Measurements from ENCODE around the gene CFB. TPM values are rescaled to one million over a fixed set of nuclear protein-coding genes. Genes with fewer than 3 reads are reported as not detected.

Gene CFB
- total and polyA plus RNA-seq, 4 donors: 2,016 to 3,272 (median 3,140) TPM

DNA sequence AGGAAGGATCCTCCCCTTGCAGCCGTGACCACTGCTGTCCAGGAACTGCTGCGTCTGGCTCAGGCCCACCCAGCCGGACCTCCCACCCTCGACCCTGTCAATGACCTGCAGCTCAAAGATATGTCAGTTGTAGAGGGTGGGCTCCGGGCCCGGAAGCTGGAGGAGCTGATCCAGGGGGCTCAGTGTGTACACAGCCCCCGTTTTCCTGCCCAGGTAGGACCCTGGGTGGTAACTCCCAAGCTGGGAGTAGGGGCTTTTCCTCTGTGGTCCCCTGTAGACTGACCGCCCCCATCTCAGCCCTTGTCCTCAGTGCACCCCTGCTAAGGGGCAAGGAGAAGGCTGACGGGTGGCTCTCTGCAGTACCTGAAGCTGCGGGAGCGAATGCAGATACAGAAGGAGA, 22.4 kb downstream of the CFB start (continued):
- TF ChIP-seq EGR1 (IDR thresholded peaks at IDR 0.05; ENCODE audit: low read depth in 2 of 2) (no peak), NR2F2 (IDR thresholded peaks at IDR 0.05) (no peak)

DNA sequence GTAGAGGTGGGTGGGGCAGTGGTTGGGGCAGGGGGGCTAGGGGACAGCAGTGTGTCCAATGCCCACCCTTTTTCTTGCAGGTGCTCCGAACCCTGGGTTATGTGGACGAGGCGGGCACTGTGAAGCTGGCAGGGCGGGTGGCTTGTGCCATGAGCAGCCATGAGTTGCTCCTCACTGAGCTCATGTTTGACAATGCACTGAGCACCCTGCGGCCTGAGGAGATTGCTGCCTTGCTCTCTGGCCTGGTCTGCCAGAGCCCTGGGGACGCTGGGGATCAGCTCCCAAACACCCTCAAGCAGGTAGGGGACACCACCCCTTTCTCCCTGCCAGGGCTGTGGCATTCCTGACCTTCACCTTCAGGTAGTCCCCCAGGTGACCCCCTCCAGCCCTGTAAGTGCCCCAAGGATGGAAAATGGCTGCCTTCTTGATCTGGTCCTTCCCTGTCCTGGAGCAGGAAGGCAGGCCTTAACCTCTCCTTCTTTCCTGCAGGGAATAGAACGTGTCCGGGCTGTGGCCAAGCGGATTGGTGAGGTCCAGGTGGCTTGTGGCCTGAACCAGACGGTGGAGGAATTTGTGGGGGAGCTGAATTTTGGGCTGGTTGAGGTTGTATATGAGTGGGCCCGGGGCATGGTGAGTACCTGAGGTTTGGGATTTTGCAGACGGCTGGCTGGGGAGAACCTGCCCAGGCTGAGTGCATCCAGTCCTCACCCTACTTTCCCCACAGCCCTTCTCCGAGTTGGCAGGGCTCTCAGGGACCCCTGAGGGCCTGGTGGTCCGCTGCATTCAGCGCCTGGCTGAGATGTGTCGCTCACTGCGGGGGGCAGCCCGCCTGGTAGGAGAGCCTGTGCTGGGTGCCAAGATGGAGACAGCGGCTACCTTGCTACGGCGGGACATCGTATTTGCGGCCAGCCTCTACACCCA, 23.2 kb downstream of the CFB start:
- no peak overlapping the region for H3K4me3 ChIP-seq (ENCODE audit: low read depth in 1 of 3, low read length in 3 of 3)
- no peaks in the 10 kb centered on the region for H3K9me3 ChIP-seq (ENCODE audit: control insufficient read depth in 4 of 4, low read length in 3 of 4)
- H3K27ac ChIP-seq (ENCODE audit: low read depth in 1 of 2, low read length in 2 of 2): no peak overlapping the region
- no peak for DNase-seq (ENCODE audit: low spot score)
- H3K4me1 ChIP-seq (ENCODE audit: control insufficient read depth in 4 of 4, insufficient read depth in 4 of 4, low read length in 3 of 4): peaks cover 6 to 50% (median 39%) of the 10 kb centered on the region in 4 donors
- TF ChIP-seq, protein P1, sequence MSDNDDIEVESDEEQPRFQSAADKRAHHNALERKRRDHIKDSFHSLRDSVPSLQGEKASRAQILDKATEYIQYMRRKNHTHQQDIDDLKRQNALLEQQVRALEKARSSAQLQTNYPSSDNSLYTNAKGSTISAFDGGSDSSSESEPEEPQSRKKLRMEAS (IDR thresholded peaks at IDR 0.05): no peak
- TF ChIP-seq JUND (IDR thresholded peaks at IDR 0.05) (no peak), FOXA1 (IDR thresholded peaks at IDR 0.05) (no peak), TAF1 (conservative IDR thresholded peaks at IDR 0.05) (no peak), HNF4G (IDR thresholded peaks at IDR 0.05) (no peak), NR2F2 (IDR thresholded peaks at IDR 0.05) (no peak), RXRA (IDR thresholded peaks at IDR 0.05) (no peak), SP1 (IDR thresholded peaks at IDR 0.05) (no peak)
- 92% methylated on average over 23 of the region's 23 CpGs for whole genome bisulfite sequencing
- H3K36me3 ChIP-seq (ENCODE audit: control insufficient read depth in 4 of 4, insufficient read depth in 3 of 4, low read depth in 1 of 4, low read length in 3 of 4): peaks cover 14 to 49% (median 31%) of the 10 kb centered on the region in 4 donors
- no peak overlapping the region for H3K9ac ChIP-seq (ENCODE audit: low read depth in 1 of 2, low read length in 2 of 2)
- no peaks in the 10 kb centered on the region for H3K27me3 ChIP-seq (ENCODE audit: control insufficient read depth in 4 of 4, insufficient read depth in 4 of 4, low read length in 3 of 4)

DNA sequence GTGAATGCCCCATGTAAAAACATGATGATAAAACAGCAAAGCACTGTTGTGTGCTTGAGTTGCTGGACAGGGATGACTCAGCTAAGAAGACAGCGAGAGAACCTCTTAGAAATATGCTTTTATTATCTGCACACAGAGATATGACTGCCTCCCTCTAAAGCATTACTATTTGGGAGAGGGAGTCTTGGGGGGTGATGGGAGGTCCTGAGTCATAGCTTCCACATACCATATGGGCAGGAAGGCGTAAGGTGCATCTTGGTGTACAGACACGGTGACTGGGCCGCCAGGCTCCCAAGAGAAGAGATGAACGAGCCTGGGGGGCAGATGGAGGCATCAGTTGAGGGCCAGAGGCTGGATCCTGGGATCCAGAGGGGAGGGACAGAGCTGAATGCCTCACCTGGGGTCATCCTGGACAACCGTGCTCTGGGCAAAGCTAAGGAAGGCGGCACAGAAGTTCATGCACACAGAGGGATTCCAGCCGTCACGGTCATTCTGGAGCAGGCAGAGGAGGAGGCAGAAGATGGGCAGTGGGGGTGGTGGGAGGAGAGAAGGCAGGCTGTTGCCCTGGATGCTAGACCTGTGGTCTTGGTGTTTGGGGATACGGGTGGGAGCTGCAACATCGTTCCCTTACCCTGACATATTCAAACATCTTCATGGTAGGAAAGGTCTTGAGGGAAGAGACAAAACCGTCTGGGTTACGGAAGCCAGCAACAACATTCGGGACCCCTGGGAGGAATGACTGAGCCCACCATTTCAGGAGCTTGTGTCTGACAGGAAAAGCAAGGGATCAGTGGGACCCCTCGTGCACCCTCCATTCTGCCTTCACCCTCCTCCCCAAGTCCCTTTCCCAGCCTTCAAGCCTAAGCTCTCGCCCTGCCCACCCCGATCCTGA, 24.1 kb downstream of the CFB start:
- Histone ChIP-seq H3K27ac (ENCODE audit: low read depth in 1 of 2, low read length in 2 of 2) (peak overlapping the region; percentile 98 to 99), H3K9ac (ENCODE audit: low read depth in 1 of 2, low read length in 2 of 2) (no peak overlapping the region), H3K36me3 (ENCODE audit: control insufficient read depth in 4 of 4, insufficient read depth in 3 of 4, low read depth in 1 of 4, low read length in 3 of 4) (peaks cover 14 to 45% (median 28%) of the 10 kb centered on the region in 4 donors), H3K4me1 (ENCODE audit: control insufficient read depth in 4 of 4, insufficient read depth in 4 of 4, low read length in 3 of 4) (peaks cover 6 to 45% (median 38%) of the 10 kb centered on the region in 4 donors), H3K27me3 (ENCODE audit: control insufficient read depth in 4 of 4, insufficient read depth in 4 of 4, low read length in 3 of 4) (no peaks in the 10 kb centered on the region), H3K9me3 (ENCODE audit: control insufficient read depth in 4 of 4, low read length in 3 of 4) (no peaks in the 10 kb centered on the region), H3K4me3 (ENCODE audit: low read depth in 1 of 3, low read length in 3 of 3) (peak overlapping the region in 1 of 3 donors; percentile 93)
- TF ChIP-seq SP1 (IDR thresholded peaks at IDR 0.05) (no peak), HNF4A (conservative IDR thresholded peaks at IDR 0.05) (no peak), GABPA (IDR thresholded peaks at IDR 0.05 in 1 of 2, conservative IDR thresholded peaks at IDR 0.05 in 1 of 2) (no peak), RXRA (IDR thresholded peaks at IDR 0.05) (no peak), FOXA1 (IDR thresholded peaks at IDR 0.05) (no peak), HNF4G (IDR thresholded peaks at IDR 0.05) (no peak), RAD21 (IDR thresholded peaks at IDR 0.05) (no peak)
- WGBS: 84% methylated on average over 17 of the region's 17 CpGs
- DNase-seq (ENCODE audit: low spot score): no peak

DNA sequence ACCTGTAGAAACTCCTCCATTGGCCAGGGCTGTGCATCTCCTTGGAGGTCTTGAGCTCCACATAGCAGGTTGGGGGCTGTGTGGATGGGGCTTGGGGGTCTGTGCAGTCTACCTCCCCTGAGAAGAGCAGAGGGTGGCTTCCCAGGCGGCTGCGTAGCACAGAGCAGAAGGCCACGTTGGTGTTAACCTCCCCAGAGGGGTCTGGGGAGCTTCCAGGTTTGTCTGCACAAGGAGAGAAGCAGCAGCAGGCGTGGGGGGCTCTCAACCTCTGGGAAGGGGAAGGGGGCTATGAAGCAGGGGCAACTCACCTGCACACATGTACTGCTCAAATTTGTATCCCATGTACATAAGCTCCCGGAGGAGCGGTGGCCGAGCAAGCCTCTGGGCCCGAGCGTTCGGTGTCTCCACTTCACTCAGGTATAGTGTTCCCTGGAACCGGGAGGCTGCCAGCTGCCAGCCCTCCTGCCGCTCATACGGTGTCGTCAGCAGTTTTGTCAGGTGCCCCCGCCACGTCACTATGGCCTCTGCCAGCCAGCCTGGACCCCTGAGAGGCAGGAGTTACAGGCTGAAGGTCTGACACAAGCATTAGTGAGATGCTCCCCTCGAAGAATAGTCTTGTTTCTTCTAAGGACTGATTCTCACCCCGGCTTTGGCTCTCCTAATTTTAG, 24.8 kb downstream of the CFB start:
- Histone ChIP-seq H3K36me3 (ENCODE audit: control insufficient read depth in 4 of 4, insufficient read depth in 3 of 4, low read depth in 1 of 4, low read length in 3 of 4) (peaks cover 14 to 45% (median 28%) of the 10 kb centered on the region in 4 donors), H3K4me1 (ENCODE audit: control insufficient read depth in 4 of 4, insufficient read depth in 4 of 4, low read length in 3 of 4) (peaks cover 6 to 38% (median 31%) of the 10 kb centered on the region in 4 donors), H3K27ac (ENCODE audit: low read depth in 1 of 2, low read length in 2 of 2) (peak overlapping the region; percentile 98 to 99), H3K4me3 (ENCODE audit: low read depth in 1 of 3, low read length in 3 of 3) (peak overlapping the region; percentile 69 to 93 (median 78)), H3K9me3 (ENCODE audit: control insufficient read depth in 4 of 4, low read length in 3 of 4) (no peaks in the 10 kb centered on the region), H3K9ac (ENCODE audit: low read depth in 1 of 2, low read length in 2 of 2) (peak overlapping the region; percentile 69 to 82), H3K27me3 (ENCODE audit: control insufficient read depth in 4 of 4, insufficient read depth in 4 of 4, low read length in 3 of 4) (no peaks in the 10 kb centered on the region)
- TF ChIP-seq, protein P2, sequence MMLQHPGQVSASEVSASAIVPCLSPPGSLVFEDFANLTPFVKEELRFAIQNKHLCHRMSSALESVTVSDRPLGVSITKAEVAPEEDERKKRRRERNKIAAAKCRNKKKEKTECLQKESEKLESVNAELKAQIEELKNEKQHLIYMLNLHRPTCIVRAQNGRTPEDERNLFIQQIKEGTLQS (IDR thresholded peaks at IDR 0.05): no peak
- TF ChIP-seq NR2F2 (IDR thresholded peaks at IDR 0.05) (no peak), GABPA (IDR thresholded peaks at IDR 0.05 in 1 of 2, conservative IDR thresholded peaks at IDR 0.05 in 1 of 2) (no peak), FOXA1 (IDR thresholded peaks at IDR 0.05) (no peak)
- TF ChIP-seq, protein P3, sequence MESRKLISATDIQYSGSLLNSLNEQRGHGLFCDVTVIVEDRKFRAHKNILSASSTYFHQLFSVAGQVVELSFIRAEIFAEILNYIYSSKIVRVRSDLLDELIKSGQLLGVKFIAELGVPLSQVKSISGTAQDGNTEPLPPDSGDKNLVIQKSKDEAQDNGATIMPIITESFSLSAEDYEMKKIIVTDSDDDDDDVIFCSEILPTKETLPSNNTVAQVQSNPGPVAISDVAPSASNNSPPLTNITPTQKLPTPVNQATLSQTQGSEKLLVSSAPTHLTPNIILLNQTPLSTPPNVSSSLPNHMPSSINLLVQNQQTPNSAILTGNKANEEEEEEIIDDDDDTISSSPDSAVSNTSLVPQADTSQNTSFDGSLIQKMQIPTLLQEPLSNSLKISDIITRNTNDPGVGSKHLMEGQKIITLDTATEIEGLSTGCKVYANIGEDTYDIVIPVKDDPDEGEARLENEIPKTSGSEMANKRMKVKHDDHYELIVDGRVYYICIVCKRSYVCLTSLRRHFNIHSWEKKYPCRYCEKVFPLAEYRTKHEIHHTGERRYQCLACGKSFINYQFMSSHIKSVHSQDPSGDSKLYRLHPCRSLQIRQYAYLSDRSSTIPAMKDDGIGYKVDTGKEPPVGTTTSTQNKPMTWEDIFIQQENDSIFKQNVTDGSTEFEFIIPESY (IDR thresholded peaks at IDR 0.05): no peak
- DNase-seq (ENCODE audit: low spot score): no peak
- 58% methylated on average over 18 of the region's 18 CpGs for WGBS
